Activated CD8-positive, alpha-beta memory T cell treated with anti-CD3 and anti-CD28 coated beads, Interleukin-2, amount 50 U/mL, for 24 hours (primary cell): ENCODE measurements around the gene KCNRG.
"Not testable (repeated sequence)": the region's sequence is repeated elsewhere in the genome, so short reads cannot be mapped to it uniquely, and the experiment has no call there.

ENCODE experiments used
- DNase-seq: peaks from one replicate; pipeline ENCODE4 v3.0.0-alpha.2; 2020; ENCODE audit errors: extremely low read depth

KCNRG gene

GRCh38 chr13:50015258-50015657 is at the start of gene KCNRG:
TSS of gene KCNRG (plus strand) at chr13:50015444. CDS start at chr13:50015494, 50 bp downstream.
- no peak for DNase-seq

- no peak for DNase-seq
Observed at GRCh38 chr13:49967456-49967855, 47.8 kb upstream of the KCNRG start.

GRCh38 chr13:49972709-49973108 is 42.5 kb upstream of the KCNRG start:
- no peak for DNase-seq

GRCh38 chr13:49975826-49976225 is 39.4 kb upstream of the KCNRG start:
- no peak for DNase-seq

GRCh38 chr13:49976314-49977258 is 38.7 kb upstream of the KCNRG start:
- DNase-seq, result peak; percentile 35

GRCh38 chr13:49977992-49978391 is 37.3 kb upstream of the KCNRG start:
- no peak for DNase-seq

GRCh38 chr13:49980266-49980665 is 35.0 kb upstream of the KCNRG start:
- DNase-seq, result no peak

- DNase-seq, result no peak
Observed at GRCh38 chr13:49985129-49985528, 30.1 kb upstream of the KCNRG start.

GRCh38 chr13:49986471-49986870 is 28.8 kb upstream of the KCNRG start:
- no peak for DNase-seq

GRCh38 chr13:49990612-49991011 is 24.6 kb upstream of the KCNRG start:
- DNase-seq, result not testable (repeated sequence)

GRCh38 chr13:49993111-49993510 is 22.1 kb upstream of the KCNRG start:
- no peak for DNase-seq

GRCh38 chr13:49993666-49994065 is 21.6 kb upstream of the KCNRG start:
- no peak for DNase-seq

- DNase-seq, result no peak
Observed at GRCh38 chr13:49995625-49996101, 19.6 kb upstream of the KCNRG start.

- peak; percentile 57 for DNase-seq
Observed at GRCh38 chr13:49996161-49996915, 18.9 kb upstream of the KCNRG start.

GRCh38 chr13:49996951-49997895 is 18.0 kb upstream of the KCNRG start, which contains the start of gene TRIM13:
TSS of gene TRIM13 (plus strand) at chr13:49997042. CDS start at chr13:50011941, 14,899 bp downstream.
- peak; percentile 57 for DNase-seq

GRCh38 chr13:49997955-49998354 is 17.3 kb upstream of the KCNRG start:
- DNase-seq, result no peak

GRCh38 chr13:49998714-49999624 is 16.3 kb upstream of the KCNRG start:
- no peak for DNase-seq

GRCh38 chr13:50001287-50001686 is 14.0 kb upstream of the KCNRG start:
- DNase-seq, result no peak

- DNase-seq, result no peak
Observed at GRCh38 chr13:50006426-50007135, 8.7 kb upstream of the KCNRG start.

- no peak for DNase-seq
Observed at GRCh38 chr13:50011461-50011860, 3.8 kb upstream of the KCNRG start.
